OCI-LY3 (cell line): ENCODE measurements around the gene EDN1.

Source experiments
- CTCF ChIP-seq: fragments of 200-600, 300-600 bp; sonication (generic); IDR thresholded peaks from 2 replicates; pipeline ENCODE4 v1.5.1; 2014; ENCODE audit warnings: antibody characterized with exemption, low read length, low read depth
- EZH2phosphoT487 ChIP-seq: fragments of 200-600 bp; shearing (Covaris generic); IDR thresholded peaks from 2 replicates; pipeline ENCODE4 v1.6.1; 2018; ENCODE audit warnings: antibody characterized with exemption, mixed run types, low read depth

- TF ChIP-seq CTCF (no peak), EZH2phosphoT487 (no peak)
Observed at GRCh38 chr6:12249541-12250382, 40.4 kb upstream of the EDN1 start.
